ENCODE results near the gene CHST9. TPM values are rescaled to one million over a fixed set of nuclear protein-coding genes. Genes with fewer than 3 reads are reported as not detected.

CHST9 gene
- total and polyA plus RNA-seq, 2 experiments from 2014 or later, result 15.5 to 16.8 TPM

- no peak for TF ChIP-seq CTCF (conservative IDR thresholded peaks at IDR 0.05; ENCODE audit: low read depth in 2 of 2)
- TF ChIP-seq JUNB (IDR thresholded peaks at IDR 0.05; ENCODE audit: unreplicated experiment), result no peak
- TF ChIP-seq REST (IDR thresholded peaks at IDR 0.05; ENCODE audit: unreplicated experiment), result no peak
These were observed 203.6 kb downstream of the CHST9 start (continued) for GRCh38 chr18:26981360-26982082.

GRCh38 chr18:26978812-26979341 is 206.2 kb downstream of the CHST9 start:
- Histone ChIP-seq H3K4me2 (no peak overlapping the region), H3K4me3 (no peak overlapping the region), H2AFZ (no peak overlapping the region), H3K79me2 (replicated peaks; ENCODE audit: insufficient read depth) (no peaks in the 10 kb centered on the region), H3K4me1 (ENCODE audit: insufficient read depth) (no peaks in the 10 kb centered on the region), H4K20me1 (replicated peaks; ENCODE audit: insufficient read depth) (no peaks in the 10 kb centered on the region), H3K27ac (ENCODE audit: low read depth) (no peak overlapping the region), H3K36me3 (ENCODE audit: insufficient read depth) (no peaks in the 10 kb centered on the region), H3K9me2 (ENCODE audit: insufficient read depth) (0 out of 2 replicates have a peak, but pooled peaks cover 4% of the 10 kb centered on the region), H3F3A (replicated peaks; ENCODE audit: low read depth) (no peaks in the 10 kb centered on the region), H3K27me3 (ENCODE audit: insufficient read depth) (no peaks in the 10 kb centered on the region)
- DNase-seq (ENCODE audit: low spot score) (no peak), ATAC-seq (no peak)
- no peaks in the 10 kb centered on the region for H3K9me3 Mint-ChIP-seq
- peaks cover 11% of the 10 kb centered on the region for H3K4me1 Mint-ChIP-seq
- H3K27ac Mint-ChIP-seq, result no peak overlapping the region
- no peak overlapping the region for H3K4me3 Mint-ChIP-seq
- no peaks in the 10 kb centered on the region for H3K27me3 Mint-ChIP-seq (ENCODE audit: insufficient read depth, low read depth, poor library complexity)
- no peaks in the 10 kb centered on the region for H3K36me3 Mint-ChIP-seq (ENCODE audit: low read depth)
- TF ChIP-seq JUNB (IDR thresholded peaks at IDR 0.05; ENCODE audit: unreplicated experiment) (no peak), ZNF462 (CRISPR knock-in tag; IDR thresholded peaks at IDR 0.05) (no peak), ZNF114 (CRISPR knock-in tag; IDR thresholded peaks at IDR 0.05) (no peak), EZH2 (IDR thresholded peaks at IDR 0.05; ENCODE audit: low read depth, unreplicated experiment) (no peak), ZNF331 (CRISPR knock-in tag; IDR thresholded peaks at IDR 0.05; ENCODE audit: low read depth) (no peak), REST (IDR thresholded peaks at IDR 0.05; ENCODE audit: unreplicated experiment) (no peak), STAT1 (IDR thresholded peaks at IDR 0.05; ENCODE audit: unreplicated experiment) (no peak)
